Amniotic stem cell (primary cell): ENCODE data around the gene LPP.

Experiments
- DNase-seq: peaks from one replicate; lab custom pipeline; 2025; lab: John Stamatoyannopoulos, UW

The LPP gene

DNA sequence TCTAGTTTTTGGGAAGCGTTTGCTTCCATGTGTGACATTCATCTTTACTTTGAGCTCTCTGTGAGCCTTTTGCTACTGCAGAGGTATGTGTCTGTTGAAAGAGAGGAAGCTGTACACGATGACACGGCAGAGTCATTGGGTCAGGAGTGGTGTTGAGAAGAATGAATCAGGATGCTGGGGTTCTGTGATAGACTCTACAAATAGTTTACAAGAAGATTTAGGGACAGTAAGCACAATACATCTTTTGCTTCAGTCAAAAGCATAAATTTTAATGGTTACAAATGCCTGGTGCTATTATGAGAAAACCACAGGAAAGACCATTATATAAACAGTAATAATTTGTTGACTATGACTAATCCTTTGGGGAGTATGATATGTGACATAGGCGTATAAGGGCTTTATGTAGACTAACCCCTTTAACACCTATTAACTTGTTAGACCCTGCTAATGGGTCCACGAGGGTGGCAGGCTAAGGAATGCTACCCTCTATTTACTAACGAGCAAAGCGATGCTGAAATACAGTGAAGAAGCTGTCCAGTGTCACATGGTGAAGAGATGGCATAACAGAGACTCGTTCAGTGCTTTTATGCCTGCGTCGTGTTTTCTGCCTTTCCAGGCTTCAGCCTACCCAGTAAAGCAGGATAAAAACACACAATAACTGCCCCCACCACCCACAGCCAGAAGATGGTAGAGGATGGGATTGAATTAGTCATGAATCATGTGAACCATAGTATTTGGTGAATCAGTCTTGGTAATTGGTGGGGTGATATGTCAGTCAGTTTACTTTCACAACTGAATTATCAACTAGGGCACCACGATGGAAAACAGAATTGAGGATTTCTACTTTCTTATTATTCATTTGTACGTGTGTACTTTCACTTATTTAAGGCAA is 118.8 kb downstream of the LPP start:
- DNase-seq: no peak

GRCh38 chr3:188274249-188274915 is 120.4 kb downstream of the LPP start:
- no peak for DNase-seq

DNA sequence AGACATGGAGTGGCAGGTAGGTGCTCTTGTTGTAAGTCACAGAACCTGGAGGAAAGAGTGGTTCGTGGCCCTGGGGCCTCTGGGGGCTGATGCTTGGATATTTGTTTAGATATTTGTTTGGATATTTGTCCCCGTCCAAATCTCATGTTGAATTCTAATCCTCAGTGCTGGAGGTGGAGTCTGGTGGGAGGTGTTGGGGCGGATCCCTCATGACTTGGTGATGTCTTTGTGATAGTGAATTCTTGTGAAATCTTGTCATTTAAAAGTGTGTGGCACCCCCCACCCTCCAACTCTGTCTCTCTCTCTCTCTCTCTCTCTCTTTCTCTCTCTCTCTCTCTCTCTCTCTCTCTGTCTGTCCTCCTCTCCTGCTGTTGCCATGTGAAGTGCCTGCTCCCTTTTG is 122.4 kb downstream of the LPP start:
- no peak for DNase-seq

GRCh38 chr3:188278717-188279324 is 124.9 kb downstream of the LPP start:
- DNase-seq: no peak

DNA sequence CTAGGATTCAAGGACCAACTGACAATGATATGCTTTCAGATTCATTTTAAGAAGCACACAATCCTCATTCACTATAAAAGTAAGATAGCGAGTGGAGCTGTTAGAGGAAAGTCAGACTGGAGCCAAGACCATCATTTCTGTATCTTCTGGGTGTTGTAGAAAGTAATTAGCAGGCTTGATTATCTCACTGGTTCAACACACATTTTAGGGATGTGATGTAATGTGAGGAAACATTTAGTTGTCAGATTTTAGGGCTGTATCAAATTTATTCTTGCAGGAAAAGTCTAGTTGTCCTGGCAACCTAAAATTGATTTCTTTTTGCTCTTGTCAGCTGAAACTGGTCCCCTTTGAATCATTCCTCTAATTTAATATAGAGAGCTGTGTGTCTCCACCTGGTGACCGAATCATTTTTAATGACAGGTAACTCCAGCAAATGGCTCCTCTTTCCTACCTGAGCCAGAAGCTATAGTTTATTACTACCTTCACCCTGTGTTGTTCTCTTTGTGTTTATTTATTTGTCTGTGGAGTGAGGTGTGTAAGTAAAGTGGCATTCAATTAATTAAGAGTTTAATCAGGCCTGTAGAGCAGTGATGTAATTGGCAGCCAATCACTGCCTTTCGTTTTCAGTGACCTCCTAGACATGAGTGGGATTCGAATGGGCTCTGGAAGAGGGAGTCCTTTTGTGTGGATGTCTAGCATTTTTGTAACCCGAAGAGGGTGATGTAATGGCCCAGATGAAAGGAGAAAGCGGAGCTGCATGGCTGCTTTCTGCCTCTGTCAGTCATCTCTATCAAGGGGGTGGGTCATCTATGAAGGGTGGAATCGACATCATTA is 125.8 kb downstream of the LPP start:
- DNase-seq: no peak

DNA sequence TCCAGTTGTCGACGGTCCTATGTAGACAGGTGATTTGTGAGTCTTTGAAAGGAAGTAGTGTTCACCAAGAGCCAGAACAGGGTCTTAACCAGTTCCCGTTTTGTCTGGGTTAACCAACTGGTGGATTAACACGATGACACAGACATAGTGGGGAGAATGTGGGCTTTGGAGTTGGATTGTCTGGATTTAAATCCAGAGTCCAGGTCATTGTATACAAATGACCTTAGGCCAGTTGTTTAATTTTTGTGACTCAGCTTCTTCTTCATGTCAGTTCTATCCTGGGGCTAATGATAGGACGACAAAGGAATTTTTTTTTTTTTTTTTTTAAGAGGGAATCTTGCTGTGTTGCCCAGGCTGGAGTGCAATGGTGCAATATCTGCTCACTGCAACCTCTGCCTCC is 126.7 kb downstream of the LPP start:
- DNase-seq: no peak

- DNase-seq: no peak
Measured at GRCh38 chr3:188282871-188283270, 128.9 kb downstream of the LPP start.

DNA sequence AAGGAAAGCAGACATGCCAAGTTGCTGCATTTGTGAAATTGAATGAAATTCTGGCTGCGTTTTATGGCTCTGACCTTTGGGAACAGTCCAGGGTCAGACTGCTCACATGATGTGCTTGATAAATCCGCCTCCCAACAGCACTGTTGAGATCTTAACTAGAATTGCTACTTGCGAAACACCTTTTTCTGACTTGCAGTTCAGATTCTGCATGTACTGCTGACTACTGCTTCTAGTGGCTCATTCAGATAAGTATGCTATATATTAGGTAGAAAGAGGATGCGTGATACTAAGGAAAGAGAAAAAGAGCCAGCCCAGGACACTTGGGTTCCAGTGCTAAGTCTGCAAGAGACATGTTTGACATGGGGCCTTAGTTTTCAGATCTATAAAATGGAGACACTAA is 129.4 kb downstream of the LPP start:
- DNase-seq: no peak

DNA sequence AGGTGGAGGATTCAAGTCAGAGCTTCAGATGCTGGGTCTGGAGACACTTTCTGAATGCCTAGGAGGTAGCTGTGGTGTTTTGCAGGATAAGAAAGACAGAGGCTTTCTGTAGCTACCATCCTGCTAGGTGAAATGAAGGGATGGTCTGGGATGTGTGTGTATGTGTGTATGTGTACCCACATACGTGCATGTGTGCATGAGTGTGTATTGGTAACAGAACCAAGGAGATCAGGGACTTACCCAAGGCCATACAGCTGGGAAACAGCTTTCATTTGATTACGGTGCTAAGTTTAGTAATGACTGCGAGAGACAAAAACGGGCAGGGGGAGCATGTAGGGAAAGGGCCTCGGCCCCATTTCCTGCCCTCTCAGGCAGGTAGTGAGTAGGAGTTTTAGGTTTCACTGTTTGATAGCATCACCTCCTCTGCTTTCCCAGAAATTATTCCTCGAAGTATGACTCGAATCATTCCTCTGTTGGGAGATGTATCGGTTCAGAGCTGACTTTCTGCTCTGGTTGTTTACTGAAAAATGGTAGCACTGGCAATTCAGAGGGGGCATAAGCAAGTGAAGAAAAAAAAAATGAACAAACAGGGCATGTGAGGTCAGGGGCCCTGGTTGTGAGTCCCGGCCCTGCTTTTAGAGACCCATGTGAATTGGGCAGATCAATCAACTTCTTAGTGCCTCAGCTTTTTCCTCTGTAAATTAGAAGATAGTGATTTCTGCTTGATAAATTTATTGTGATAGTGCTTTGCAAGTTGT is 130.7 kb downstream of the LPP start:
- DNase-seq: no peak

DNA sequence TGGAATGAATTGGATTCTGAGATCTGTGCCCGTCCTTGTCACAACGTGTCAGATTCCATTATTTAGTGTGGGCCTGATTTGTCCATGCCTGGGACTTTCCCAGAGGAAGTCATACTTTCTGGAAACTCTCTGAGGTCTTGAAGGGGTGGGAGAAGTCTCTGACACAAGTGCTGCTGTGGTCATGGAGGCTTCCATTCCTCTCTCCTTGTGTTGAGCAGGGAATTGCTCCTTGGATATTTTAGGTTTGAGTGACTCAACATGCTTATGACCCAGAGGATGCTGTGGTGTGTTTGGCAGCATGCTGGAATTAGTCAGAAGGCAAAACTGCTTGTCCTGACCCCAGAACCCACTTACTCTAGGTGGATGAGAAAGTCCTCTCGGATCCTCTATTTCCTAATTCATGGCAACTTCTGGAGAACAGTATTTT is 132.1 kb downstream of the LPP start:
- peak; percentile 88 for DNase-seq

DNA sequence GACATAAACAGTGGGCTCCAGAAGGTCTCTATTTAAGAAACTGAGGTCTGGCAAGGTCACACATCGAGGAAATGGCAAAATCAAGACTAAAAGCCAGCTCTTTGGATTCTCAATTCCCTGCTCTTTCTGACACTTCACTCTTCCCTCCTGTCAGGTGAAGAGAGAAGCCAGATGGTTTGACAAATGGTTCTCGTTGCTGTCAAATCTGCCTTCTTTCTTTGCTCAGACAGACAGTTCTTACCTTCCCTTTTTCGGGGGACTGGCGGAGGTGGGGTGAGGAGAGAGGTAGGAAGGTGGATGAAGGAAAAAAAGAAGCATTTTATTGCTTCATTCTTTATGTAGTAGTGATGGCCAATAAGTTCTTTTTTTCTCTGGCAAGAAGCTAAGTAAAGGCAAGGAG is 133.4 kb downstream of the LPP start:
- no peak for DNase-seq

GRCh38 chr3:188287762-188288505 is 134.0 kb downstream of the LPP start:
- no peak for DNase-seq

DNA sequence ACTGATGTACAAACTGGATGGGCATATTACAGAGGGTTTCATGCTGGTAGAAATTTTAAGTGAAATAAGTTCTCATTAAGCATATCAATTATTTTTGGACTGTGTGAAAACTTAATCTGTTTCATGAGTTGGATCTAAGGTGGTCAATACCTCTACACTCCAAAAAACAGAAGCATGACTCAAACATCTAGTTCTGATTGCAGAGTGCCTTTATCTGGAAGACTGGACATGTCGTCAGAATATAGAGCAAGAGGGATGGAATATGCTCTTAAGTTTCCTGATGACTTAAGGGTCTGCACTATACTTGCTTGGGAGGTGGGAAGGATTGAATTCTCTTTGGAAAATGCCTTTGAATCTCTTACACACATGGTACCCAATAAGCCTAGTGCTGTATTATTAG is 138.3 kb downstream of the LPP start:
- DNase-seq: no peak

DNA sequence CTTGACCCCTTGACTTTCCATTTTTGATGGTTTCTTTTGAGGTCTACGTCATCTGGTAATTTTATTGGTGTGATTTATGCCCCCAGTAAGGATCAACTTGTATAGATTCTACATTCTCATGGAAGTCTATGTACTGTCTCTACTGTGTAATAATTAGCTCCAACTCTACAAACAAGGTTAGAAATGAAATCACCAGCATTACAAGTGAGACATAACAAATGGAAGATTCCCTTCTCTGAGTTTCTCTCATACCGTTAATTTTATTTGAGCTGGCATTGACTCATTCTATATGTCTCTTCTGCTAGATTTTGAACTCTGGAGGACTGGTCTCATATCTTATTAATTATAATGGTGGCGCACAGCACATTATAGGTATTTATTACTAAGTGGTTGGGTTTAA is 138.9 kb downstream of the LPP start:
- DNase-seq: no peak

DNA sequence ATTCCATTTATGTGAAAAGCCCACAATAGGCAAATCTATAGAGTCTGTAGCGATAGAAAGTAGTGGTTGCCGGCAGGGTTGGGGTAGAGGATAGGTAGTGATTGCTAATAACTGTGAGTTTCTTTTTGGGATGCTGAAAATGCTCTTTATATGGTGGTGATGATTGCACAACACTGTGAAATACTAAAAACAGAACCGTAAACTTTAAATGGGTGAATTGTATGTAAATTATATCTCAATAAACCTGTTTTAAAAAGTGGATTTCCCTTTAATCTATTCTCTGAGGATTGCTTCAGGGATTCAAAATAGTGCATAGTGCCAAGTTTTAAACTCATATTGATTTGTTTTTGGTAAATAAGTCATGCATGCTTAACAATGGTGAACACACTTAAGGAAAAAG is 140.2 kb downstream of the LPP start:
- DNase-seq: no peak

DNA sequence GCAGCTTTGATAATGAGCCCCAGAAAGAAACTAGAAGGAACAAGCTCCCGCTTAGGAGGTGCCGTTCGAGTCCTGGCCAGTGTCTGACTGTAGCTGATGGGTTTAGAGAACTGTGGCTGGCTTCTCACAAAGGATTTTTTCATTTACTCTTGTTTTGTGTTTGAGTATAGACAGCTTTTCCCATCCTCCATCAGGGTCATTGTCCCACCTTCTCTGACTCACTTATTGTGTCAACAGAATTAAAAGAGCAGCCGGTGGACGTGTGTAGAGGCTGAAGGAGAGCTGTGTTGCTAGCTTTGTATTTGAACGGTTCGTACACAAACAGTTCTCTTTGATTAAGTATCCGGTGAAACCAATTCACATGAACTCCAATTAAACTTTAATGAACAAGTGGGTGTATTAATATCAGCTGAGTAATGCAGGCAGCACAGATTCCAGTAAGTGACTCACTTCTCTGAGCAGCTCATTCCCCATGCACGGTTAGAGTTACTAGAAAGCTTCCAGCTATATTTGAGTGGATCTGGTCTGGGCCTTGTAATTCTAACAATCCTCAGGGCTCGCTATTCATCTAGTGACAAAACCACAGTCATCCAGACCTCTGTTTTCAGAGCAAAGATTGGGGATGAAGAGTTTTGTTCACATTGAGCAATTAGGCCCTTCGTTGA is 141.0 kb downstream of the LPP start:
- peak; percentile 55 for DNase-seq

GRCh38 chr3:188295876-188296275 is 141.9 kb downstream of the LPP start:
- no peak for DNase-seq

GRCh38 chr3:188296761-188297612 is 143.0 kb downstream of the LPP start:
- DNase-seq: no peak

DNA sequence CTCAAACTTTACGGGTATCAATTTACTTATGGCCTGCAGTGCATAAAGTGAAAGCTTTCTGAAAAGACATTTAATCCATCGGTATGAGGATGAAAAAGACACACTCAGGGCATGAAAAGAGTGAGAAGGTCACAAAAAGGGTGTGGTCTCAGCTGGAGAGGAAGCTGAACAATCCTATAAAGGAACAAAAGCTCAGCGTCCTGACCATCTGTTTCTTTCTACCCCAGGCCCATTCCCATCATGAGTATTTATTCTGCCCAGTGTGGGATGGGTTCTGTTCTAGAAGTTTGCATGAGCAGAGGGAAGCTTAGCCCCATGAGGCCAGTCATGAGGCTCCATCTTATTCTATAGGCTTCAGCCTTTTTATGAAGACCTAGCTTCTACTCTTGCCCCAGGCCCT is 144.6 kb downstream of the LPP start:
- DNase-seq: no peak
